Activated naive CD4-positive, alpha-beta T cell treated with Interleukin-2 at 50 U/mL for 16 hours (primary cell): ENCODE data around the gene SLC2A9.

Experiments used
- DNase-seq: peaks from one replicate; pipeline ENCODE4 v3.0.0-alpha.2; 2020

SLC2A9 gene

GRCh38 chr4:10041036-10041435 is 19.7 kb upstream of the SLC2A9 start:
- no peak for DNase-seq

- DNase-seq = no peak
Observed at GRCh38 chr4:10040049-10040892, 19.0 kb upstream of the SLC2A9 start.

GRCh38 chr4:10036807-10037342 is 15.6 kb upstream of the SLC2A9 start:
- DNase-seq = no peak

GRCh38 chr4:10035130-10035529 is 13.8 kb upstream of the SLC2A9 start:
- DNase-seq = no peak

- DNase-seq = no peak
Observed at GRCh38 chr4:10034612-10035104, 13.4 kb upstream of the SLC2A9 start.

GRCh38 chr4:10034136-10034535 is 12.8 kb upstream of the SLC2A9 start:
- DNase-seq = no peak

GRCh38 chr4:10033191-10033881 is 12.0 kb upstream of the SLC2A9 start:
- DNase-seq = no peak

- DNase-seq = no peak
Observed at GRCh38 chr4:10032625-10033024, 11.3 kb upstream of the SLC2A9 start.

GRCh38 chr4:10031668-10032590 is 10.6 kb upstream of the SLC2A9 start:
- DNase-seq = no peak

GRCh38 chr4:10030972-10031667 is 9.8 kb upstream of the SLC2A9 start:
- DNase-seq = no peak

- no peak for DNase-seq
Observed at GRCh38 chr4:10029403-10029802, 8.1 kb upstream of the SLC2A9 start.

- DNase-seq = no peak
Observed at GRCh38 chr4:10028910-10029309, 7.6 kb upstream of the SLC2A9 start.

GRCh38 chr4:10026485-10026884 is 5.2 kb upstream of the SLC2A9 start:
- no peak for DNase-seq

- DNase-seq = no peak
Observed at GRCh38 chr4:10025230-10025806, 4.0 kb upstream of the SLC2A9 start.

GRCh38 chr4:10024303-10024702 is 3.0 kb upstream of the SLC2A9 start:
- no peak for DNase-seq

GRCh38 chr4:10023806-10024205 is 2.5 kb upstream of the SLC2A9 start:
- DNase-seq = no peak

GRCh38 chr4:10023050-10023419 is 1.7 kb upstream of the SLC2A9 start:
- DNase-seq = no peak

GRCh38 chr4:10022346-10023049 is 1.2 kb upstream of the SLC2A9 start:
- no peak for DNase-seq

- DNase-seq = no peak
Observed at GRCh38 chr4:10021653-10022023, 341 bp upstream of the SLC2A9 start.

GRCh38 chr4:10020106-10020505 is 1.2 kb downstream of the SLC2A9 start:
- no peak for DNase-seq

GRCh38 chr4:10019521-10020051 is 1.7 kb downstream of the SLC2A9 start:
- DNase-seq = no peak
